Activated CD4-positive, alpha-beta T cell treated with anti-CD3 and anti-CD28 coated beads for 4 hours (primary cell): ENCODE measurements around the gene GJA3.
"Not testable (repeated sequence)": the region's sequence is repeated elsewhere in the genome, so short reads cannot be mapped to it uniquely, and the experiment has no call there.

Experiments used
- DNase-seq, 2 donors: peaks; one replicate each; pipeline ENCODE4 v3.0.0-alpha.2; 2020

GJA3 gene

DNA sequence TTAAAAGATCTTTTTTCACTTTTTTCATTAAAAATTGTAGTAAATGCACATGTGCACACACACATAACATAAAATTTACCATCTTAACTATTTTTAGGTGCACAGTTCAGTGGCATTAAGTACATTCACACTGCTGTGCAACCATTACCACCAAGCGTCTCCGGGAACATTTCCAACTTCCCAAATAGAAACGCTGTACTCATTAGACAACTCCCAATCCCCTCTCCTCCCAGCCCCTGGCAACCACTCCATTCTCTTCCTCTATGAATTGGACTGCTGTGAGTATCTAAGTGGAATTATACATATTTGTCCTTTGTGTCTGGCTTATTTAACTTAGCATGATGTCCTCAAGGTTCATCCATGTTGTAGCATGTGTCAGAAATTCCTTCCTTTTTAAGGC lies 20.3 kb upstream of the GJA3 start:
- no peak for DNase-seq

DNA sequence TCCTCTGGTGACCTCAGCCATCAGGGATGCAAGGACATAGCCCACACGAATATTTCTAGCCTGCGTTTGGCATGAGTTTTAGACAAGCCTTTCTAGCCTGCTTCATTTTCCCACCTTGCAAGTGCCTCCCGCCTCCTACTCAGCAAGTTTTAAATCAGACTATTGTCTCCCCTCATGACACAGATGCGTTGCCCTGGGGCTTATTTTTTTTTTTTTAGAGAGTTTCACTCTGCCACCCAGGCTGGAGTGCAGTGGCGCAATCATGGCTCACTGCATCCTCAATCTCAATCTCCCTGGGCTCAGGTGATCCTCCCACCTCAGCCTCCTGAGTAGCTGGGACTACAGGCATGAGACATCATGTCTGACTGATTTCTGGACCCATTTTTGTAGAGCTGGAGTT lies 17.3 kb upstream of the GJA3 start:
- DNase-seq, result no peak

DNA sequence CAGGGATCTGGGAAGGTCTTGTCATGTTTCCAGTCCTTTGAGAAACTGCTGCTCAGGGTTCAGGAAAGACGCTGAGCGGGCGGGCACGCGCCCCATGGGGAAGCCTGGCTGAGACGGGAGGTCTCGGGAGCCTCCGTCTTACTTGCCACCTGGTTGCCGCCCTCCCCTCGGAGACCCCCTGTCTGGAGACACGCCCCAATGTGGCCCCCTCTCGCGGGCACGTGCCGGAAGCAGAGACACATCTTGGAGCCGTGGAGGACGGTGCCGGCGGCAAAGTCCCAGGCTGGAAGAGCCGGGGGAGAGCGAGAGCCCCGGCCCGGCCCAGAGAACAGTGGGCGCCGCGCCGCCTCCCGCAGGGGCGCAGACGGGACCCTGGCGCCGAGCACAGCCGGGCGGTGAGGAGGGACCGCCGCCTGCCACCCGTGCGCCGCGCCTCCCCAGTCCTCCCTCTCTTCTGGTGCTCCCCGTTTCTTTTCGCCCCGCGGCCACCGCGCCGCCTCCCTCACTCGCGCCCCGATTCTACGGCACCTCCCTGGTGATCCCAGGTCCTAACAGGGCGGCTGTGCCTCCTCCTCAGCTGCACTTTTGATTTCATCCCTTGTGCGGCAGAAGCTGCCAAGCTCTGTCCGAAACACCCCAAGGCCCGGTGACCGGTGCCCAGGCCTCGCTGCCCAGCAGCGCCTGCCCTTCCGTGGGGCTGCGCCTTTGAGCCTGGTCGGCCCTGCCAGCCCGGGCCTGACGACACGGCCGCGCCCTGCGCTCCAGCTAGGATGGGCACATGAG lies 16.4 kb upstream of the GJA3 start:
- DNase-seq, result no peak

GRCh38 chr13:20175907-20176652 lies 15.2 kb upstream of the GJA3 start:
- DNase-seq, result no peak

DNA sequence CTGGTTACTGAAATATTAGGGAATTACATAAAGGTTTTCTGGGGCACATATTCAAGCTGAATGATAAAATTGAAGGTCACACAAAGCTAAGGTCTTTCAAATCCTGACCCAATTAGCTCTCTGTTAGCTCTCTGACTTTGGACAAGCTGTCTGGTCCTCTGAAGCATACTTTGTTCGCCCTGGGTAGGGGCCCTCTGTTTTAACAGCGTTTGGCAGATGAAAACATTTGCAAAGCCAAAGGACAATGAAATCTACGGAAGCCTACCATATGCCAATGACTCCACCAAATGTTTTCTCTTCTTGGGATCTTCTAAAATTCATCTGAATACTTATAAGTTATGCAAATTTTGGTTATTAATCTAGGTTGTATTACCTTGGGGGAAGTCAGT lies 14.5 kb upstream of the GJA3 start:
- no peak for DNase-seq

DNA sequence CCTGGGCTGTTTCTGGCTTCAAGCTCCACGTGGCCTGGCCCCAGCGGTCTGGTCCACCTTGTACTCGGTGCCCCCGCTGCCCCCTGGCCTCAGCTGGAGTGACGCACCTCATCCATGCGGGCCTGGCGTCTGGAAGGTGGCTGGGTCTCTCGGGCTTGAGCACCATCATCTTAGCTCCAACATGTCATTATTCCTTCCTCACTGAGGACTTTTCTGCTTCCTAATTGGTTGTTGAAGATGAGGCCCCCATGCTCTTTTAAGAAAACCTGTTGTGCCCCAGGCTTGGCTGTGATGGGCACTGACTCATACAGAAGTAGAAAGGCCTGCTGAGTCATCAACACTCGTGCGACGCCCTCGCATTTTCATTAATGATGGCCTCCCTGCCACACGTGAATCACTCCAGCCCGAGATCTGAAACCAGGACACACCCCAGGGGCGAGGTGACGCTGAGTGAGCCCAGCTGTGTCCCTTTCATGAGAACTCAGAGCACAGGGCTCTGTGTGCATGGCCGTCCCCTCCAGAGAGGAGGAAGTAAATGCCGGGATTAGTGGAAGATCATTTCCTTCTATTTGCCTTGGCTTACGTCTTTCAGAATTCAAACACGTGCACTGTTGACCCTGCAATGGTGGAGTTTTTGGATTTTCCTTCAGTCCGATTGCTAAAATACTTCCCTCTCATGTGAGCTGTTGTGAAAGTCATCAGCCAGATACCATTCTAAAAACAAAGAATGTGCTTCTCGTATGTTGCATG lies 14.0 kb upstream of the GJA3 start:
- DNase-seq, result peak; percentile 63 to 74

GRCh38 chr13:20173116-20173746 lies 12.4 kb upstream of the GJA3 start:
- DNase-seq, result no peak

- DNase-seq, result no peak
Observed at GRCh38 chr13:20171364-20171763, 10.5 kb upstream of the GJA3 start.

GRCh38 chr13:20170921-20171320 lies 10.1 kb upstream of the GJA3 start:
- DNase-seq, result no peak

- no peak for DNase-seq
Observed at GRCh38 chr13:20168396-20168795, 7.5 kb upstream of the GJA3 start.

DNA sequence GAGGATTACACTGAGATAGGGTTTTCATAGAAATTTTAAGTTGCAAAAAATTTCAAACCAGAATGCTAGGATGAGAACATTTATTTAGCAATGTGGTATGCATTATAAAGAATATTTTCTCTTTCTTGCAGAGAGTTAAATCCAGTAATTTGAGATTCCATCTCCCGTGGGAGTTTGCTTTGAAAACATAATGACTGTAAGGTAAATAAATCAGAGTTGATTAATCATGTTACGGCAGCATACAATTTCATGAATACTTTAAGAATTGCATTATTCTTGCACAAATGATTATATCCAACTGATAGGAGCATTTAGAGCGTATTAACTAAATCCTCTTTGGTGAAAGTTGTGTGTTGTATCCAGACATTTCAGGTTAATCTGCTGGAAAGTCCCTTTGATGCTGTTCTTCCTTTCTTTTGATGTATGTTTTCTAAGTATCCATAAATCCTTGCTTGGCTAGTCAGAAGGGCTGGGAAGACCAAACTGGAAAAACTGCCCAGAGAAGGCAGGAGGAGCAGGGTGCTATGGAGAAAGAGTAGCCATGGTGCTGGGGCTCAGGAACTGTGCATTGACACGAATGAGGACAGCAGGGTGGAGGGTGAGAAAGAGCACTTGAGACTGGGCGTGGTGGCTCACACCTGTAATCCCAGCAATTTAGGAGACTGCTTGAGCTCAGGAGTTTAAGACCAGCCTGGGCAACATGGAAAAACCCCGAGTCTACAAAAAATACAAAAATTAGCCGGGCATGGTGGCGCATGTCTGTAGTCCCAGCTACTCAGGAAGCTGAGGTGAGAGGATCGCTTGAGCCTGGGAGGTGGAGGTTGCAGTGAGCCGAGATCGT lies 4.8 kb upstream of the GJA3 start:
- DNase-seq, result no peak

- no peak for DNase-seq
Observed at GRCh38 chr13:20161951-20162300, 1.1 kb upstream of the GJA3 start.

DNA sequence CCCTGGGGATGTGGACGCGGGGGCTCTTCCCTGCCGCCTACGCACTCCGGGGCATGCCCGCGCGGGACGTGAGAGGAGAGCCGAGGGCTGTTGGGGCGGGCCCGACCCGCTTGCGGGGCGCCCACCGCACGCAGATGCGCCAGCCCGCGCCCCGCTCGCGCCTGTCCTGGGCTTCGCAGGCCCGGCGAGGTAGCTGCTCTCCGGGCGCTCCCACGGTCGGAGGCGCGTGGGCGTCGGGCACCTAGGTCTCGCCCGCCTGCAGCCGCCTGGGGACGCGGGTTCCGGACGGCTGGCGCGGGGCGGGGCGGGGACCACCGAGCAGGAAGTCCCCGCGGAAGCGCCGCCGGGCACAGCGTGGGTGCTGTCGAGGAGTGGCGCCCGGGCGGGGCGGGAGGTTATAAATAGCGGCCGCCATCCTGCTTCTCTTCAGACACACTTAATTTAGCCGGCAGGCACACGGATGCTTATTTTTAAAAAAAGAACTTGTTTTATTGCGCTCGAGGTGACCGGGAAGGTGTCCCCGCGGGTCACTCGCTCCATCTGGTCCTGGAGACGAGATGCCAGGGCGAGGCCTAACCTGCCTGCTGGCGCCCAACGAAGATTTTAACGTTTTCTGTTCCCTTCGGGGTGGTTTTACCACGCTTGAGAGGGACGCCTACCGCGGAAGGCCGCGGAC lies 561 bp upstream of the GJA3 start:
- DNase-seq, result peak; percentile 26 to 39

GRCh38 chr13:20159646-20160305 lies 1.1 kb downstream of the GJA3 start:
- no peak for DNase-seq

DNA sequence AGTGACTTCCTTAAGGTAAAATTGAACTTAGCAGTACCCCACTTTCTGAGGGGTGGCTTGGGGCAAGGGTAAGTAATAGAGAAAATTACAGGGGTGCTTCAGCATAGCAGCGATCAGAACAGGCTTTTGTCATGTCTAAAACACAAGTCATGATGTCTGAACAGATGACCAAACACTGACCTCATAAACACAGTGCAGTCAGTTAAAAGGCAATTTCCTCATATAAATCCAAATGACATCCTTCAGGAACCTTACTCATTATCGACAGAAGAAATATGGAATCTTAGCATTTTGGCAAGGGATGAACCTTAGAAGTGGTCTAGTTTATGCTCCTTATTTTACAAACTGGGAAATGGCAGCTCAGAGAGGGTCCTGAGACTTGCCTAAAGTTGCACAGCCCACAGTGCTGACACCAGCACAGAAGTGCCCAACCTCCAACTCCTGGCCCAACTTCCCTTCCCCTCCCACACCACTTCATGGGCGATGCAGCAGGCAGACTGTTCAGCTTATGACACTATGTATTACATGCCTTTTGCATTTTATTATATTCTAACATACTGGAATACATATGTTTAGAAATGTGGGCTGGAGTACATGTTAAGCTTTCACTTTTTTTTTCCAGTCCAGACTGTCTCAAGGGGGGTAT lies 3.6 kb downstream of the GJA3 start:
- DNase-seq, result no peak

- no peak for DNase-seq
Observed at GRCh38 chr13:20156702-20157101, 4.2 kb downstream of the GJA3 start.

DNA sequence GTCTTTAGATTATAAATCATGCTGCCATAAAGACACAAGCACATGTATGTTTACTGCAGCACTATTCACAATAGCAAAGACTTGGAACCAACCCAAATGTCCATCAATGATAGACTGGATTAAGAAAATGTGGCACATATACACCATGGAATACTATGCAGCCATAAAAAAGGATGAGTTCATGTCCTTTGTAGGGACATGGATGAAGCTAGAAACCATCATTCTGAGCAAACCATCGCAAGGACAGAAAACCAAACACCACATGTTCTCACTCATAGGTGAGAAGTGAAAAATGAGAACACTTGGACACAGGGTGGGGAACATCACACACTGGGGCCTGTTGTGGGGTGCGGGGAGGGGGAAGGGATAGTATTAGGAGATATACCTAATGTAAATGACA lies 7.6 kb downstream of the GJA3 start:
- not testable (repeated sequence) for DNase-seq

DNA sequence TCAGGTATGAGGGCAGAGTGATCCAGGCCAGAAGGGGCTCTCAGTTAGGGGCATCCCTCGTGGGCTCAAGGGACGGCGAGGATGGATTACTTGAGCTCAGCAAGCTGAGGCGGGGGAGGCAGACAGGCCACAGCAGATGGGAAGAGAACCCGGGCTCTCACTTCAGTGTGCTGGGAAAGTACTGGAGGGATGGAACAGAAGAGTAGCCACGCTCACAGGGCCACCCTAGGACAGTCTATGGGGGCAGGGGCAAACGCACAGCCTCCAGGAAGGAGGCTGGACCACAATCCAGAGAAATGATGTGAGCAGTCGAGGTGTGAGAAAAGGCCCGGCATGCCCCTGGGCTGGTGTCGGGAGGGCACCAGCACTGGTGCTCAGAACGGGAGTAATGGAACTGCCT lies 9.2 kb downstream of the GJA3 start:
- no peak for DNase-seq

- no peak for DNase-seq
Observed at GRCh38 chr13:20151016-20151415, 9.8 kb downstream of the GJA3 start.

- no peak for DNase-seq
Observed at GRCh38 chr13:20150561-20150960, 10.3 kb downstream of the GJA3 start.

DNA sequence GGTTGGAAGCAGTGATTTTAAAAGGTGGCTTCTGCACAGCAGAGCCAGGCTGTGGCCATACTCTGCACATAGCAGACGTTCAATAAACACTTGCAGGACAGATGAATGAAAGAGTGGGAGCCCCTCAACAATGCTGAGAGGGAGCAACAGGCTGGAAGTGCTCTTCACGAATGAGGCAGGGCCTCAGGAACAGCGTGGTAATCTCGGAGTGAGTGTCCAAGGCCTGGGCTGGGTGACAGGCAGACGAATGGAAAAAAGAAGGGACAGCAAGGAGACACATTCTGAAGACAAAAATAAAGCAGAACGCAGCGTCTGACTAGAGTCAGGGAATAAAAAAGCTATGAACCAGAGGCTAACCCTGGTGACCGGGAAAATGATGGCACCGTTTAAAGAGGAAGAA lies 11.1 kb downstream of the GJA3 start:
- no peak for DNase-seq
